Measurements from ENCODE around the gene NTNG1. TPM values are rescaled to one million over a fixed set of nuclear protein-coding genes. Genes with fewer than 3 reads are reported as not detected.

Gene NTNG1
- total RNA-seq, 2 donors from 2014 or later, result not detected

DNA sequence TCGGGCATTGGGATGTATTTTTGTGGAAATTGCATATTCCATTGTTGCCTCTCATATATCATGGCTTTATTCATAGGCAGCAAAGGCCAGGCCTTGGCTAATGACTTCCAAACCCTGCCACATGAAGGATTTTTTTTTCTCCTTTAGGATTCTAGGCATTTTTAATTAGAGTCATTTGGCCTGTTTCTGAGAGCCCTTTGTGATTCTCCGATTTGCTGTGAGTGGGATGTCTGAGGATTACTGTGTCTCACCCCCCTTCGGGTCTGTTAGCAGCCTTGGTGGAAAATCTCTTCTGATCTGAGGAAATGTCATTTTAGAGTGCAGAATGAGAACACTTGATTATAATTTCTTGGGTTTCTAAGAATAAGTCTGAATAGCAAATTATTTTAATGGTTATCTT, 253.5 kb downstream of the NTNG1 start:
- H3K9me3 ChIP-seq (ENCODE audit: control insufficient read depth, low read length, poor library complexity, severe bottlenecking), result no peaks in the 10 kb centered on the region
- H3K27me3 Mint-ChIP-seq, result no peaks in the 10 kb centered on the region
- DNase-seq (no peak), ATAC-seq (no peak)
- no peaks in the 10 kb centered on the region for H3K36me3 Mint-ChIP-seq (ENCODE audit: low read depth)
- H3K27ac Mint-ChIP-seq, result no peak overlapping the region
- no peak overlapping the region for H3K4me3 Mint-ChIP-seq
- H3K4me1 Mint-ChIP-seq, result no peaks in the 10 kb centered on the region

- Mint-ChIP-seq H3K27me3 (no peaks in the 10 kb centered on the region), H3K27ac (no peak overlapping the region), H3K4me3 (no peak overlapping the region), H3K36me3 (ENCODE audit: low read depth) (no peaks in the 10 kb centered on the region), H3K4me1 (no peaks in the 10 kb centered on the region)
- no peaks in the 10 kb centered on the region for H3K9me3 ChIP-seq (ENCODE audit: control insufficient read depth, low read length, poor library complexity, severe bottlenecking)
- DNase-seq (no peak), ATAC-seq (no peak)
Measured at GRCh38 chr1:107401704-107402103, 260.9 kb downstream of the NTNG1 start.

GRCh38 chr1:107404756-107405155, 263.9 kb downstream of the NTNG1 start:
- no peaks in the 10 kb centered on the region for H3K36me3 Mint-ChIP-seq (ENCODE audit: low read depth)
- H3K9me3 ChIP-seq (ENCODE audit: control insufficient read depth, low read length, poor library complexity, severe bottlenecking), result no peaks in the 10 kb centered on the region
- no peak for ATAC-seq
- no peak overlapping the region for H3K27ac Mint-ChIP-seq
- DNase-seq, result no peak
- H3K4me1 Mint-ChIP-seq, result no peaks in the 10 kb centered on the region
- H3K27me3 Mint-ChIP-seq, result no peaks in the 10 kb centered on the region
- no peak overlapping the region for H3K4me3 Mint-ChIP-seq

DNA sequence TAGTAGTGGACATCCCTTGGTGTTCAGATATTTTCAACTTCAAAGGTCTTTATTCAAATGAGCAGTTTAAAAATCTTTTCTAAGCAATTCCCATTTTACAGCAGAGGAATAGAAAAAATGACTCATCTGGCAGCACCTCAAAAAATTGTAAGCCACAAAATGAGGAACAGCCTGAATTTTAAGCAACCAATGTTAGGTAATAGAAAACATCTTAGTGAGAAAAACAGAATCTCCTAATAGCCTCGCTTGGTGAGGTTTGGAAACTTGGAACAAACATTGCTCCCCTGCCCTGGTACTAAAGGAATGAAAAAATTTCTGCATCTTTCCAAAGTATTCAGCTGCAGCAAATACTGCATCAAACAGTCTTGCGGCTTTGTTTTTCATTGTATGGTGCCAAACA, 264.4 kb downstream of the NTNG1 start:
- Mint-ChIP-seq H3K27me3 (no peaks in the 10 kb centered on the region), H3K36me3 (ENCODE audit: low read depth) (no peaks in the 10 kb centered on the region), H3K4me3 (no peak overlapping the region), H3K4me1 (no peaks in the 10 kb centered on the region), H3K27ac (no peak overlapping the region)
- ATAC-seq (no peak), DNase-seq (no peak)
- no peaks in the 10 kb centered on the region for H3K9me3 ChIP-seq (ENCODE audit: control insufficient read depth, low read length, poor library complexity, severe bottlenecking)

DNA sequence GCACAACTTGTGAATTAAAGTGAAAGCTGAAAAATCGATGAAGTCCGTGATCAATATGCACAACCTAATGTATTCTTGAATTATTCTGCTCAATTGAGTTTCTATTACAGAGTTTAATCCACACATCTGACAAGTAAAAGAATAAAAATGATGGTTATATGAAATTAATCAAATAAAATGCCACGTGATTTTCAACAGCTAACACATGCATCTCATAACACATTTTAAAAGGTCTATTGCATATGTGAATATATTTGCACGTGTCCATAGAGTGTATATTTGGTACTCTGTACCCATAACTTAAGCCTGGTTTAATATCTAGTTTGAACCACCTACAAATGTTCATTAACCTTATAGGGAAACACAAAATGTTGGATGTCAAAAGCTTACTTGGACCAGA, 266.2 kb downstream of the NTNG1 start:
- Mint-ChIP-seq H3K27me3 (no peaks in the 10 kb centered on the region), H3K36me3 (ENCODE audit: low read depth) (no peaks in the 10 kb centered on the region), H3K4me1 (no peaks in the 10 kb centered on the region), H3K27ac (no peak overlapping the region), H3K4me3 (no peak overlapping the region)
- no peaks in the 10 kb centered on the region for H3K9me3 ChIP-seq (ENCODE audit: control insufficient read depth, low read length, poor library complexity, severe bottlenecking)
- no peak for DNase-seq
- ATAC-seq, result no peak

DNA sequence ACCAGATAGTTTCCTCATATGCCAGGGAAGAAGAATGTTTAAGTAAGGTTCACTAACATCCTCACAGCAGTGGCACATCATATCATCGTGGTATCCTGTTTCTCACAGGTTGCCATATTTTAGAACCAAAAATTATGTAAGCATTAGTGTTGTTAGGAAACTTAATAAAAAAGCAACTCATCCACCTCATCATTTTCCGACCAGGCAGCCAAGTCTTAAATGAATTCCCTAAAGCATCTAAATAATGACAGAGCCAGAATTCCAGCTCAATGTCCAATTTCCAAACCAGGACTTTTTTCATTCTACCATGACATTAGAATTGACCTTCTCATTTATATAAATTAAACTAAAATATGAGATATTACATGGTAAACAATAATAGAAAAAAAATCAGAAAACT, 272.7 kb downstream of the NTNG1 start:
- H3K4me3 Mint-ChIP-seq, result no peak overlapping the region
- no peaks in the 10 kb centered on the region for H3K4me1 Mint-ChIP-seq
- H3K9me3 ChIP-seq (ENCODE audit: control insufficient read depth, low read length, poor library complexity, severe bottlenecking), result no peaks in the 10 kb centered on the region
- no peaks in the 10 kb centered on the region for H3K36me3 Mint-ChIP-seq (ENCODE audit: low read depth)
- H3K27ac Mint-ChIP-seq, result no peak overlapping the region
- no peak for ATAC-seq
- H3K27me3 Mint-ChIP-seq, result no peaks in the 10 kb centered on the region
- DNase-seq, result no peak

- Mint-ChIP-seq H3K27me3 (no peaks in the 10 kb centered on the region), H3K4me1 (no peaks in the 10 kb centered on the region), H3K4me3 (no peak overlapping the region), H3K36me3 (ENCODE audit: low read depth) (no peaks in the 10 kb centered on the region), H3K27ac (no peak overlapping the region)
- DNase-seq, result no peak
- no peak for ATAC-seq
- no peaks in the 10 kb centered on the region for H3K9me3 ChIP-seq (ENCODE audit: control insufficient read depth, low read length, poor library complexity, severe bottlenecking)
Measured at GRCh38 chr1:107413951-107414350, 273.1 kb downstream of the NTNG1 start.

DNA sequence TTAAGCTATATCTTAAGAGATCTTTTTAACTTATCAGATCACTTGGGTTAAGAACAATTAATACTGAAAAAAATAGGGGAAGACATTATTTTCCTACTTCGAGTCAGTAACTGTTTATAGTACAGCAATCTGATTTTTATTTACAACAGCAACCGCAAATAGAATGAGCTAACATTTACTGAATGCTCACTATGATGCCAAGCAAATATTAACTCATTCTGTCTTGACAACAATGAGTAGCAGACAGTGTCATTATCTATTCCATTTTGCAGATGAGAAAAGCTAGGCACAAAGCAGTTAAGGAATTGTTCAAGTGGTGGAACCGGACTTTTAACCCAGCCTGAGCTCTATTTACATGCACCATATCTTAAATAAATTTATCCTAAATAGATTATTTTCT, 273.7 kb downstream of the NTNG1 start:
- H3K4me1 Mint-ChIP-seq, result no peaks in the 10 kb centered on the region
- no peak overlapping the region for H3K4me3 Mint-ChIP-seq
- no peaks in the 10 kb centered on the region for H3K9me3 ChIP-seq (ENCODE audit: control insufficient read depth, low read length, poor library complexity, severe bottlenecking)
- DNase-seq, result no peak
- H3K36me3 Mint-ChIP-seq (ENCODE audit: low read depth), result no peaks in the 10 kb centered on the region
- no peaks in the 10 kb centered on the region for H3K27me3 Mint-ChIP-seq
- no peak overlapping the region for H3K27ac Mint-ChIP-seq
- ATAC-seq, result no peak

DNA sequence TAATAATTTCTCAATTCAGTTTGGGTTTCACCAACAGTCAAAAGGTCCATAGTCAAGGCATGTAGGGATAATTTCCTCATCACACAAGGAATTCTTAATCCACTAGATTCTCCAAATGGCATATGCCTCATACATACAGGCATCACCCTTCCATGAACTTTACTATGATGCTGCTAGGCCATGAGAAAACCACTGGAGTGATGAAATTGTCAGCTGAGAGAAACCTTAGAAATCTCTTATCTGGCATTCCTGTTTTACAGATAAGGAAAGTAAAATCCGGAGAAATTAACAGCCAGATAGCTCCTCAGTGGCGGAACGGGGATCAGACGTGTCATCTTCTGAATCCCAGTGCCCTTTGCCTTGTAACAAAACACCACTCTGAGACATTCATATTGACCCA, 274.4 kb downstream of the NTNG1 start:
- Mint-ChIP-seq H3K27ac (no peak overlapping the region), H3K4me1 (no peaks in the 10 kb centered on the region), H3K36me3 (ENCODE audit: low read depth) (no peaks in the 10 kb centered on the region), H3K27me3 (no peaks in the 10 kb centered on the region), H3K4me3 (no peak overlapping the region)
- DNase-seq (no peak), ATAC-seq (no peak)
- no peaks in the 10 kb centered on the region for H3K9me3 ChIP-seq (ENCODE audit: control insufficient read depth, low read length, poor library complexity, severe bottlenecking)

DNA sequence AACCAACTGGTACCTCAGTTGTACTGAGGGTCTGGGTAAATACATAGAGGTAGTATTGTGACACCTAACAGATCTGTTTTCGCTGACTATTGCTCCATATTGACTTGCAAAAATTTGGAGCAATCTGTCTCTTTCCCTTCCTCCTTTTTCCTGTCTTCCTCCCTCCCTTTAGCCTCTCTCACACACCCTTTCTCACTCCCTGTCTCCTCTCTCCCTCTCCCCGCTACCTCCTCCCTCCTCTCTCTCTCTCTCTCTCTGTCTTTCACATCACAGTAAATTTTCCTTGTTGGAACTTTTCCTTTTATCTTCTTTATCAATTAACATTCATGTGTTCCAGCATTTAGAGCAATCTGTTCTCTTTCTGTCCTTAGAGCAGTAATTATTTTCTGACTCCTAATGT, 278.2 kb downstream of the NTNG1 start:
- no peaks in the 10 kb centered on the region for H3K4me1 Mint-ChIP-seq
- ATAC-seq, result no peak
- no peaks in the 10 kb centered on the region for H3K36me3 Mint-ChIP-seq (ENCODE audit: low read depth)
- H3K27me3 Mint-ChIP-seq, result no peaks in the 10 kb centered on the region
- no peak for DNase-seq
- no peaks in the 10 kb centered on the region for H3K9me3 ChIP-seq (ENCODE audit: control insufficient read depth, low read length, poor library complexity, severe bottlenecking)
- H3K4me3 Mint-ChIP-seq, result no peak overlapping the region
- H3K27ac Mint-ChIP-seq, result no peak overlapping the region

- Mint-ChIP-seq H3K27me3 (no peaks in the 10 kb centered on the region), H3K4me3 (no peak overlapping the region), H3K36me3 (ENCODE audit: low read depth) (no peaks in the 10 kb centered on the region), H3K27ac (no peak overlapping the region), H3K4me1 (no peaks in the 10 kb centered on the region)
- no peaks in the 10 kb centered on the region for H3K9me3 ChIP-seq (ENCODE audit: control insufficient read depth, low read length, poor library complexity, severe bottlenecking)
- no peak for DNase-seq
- no peak for ATAC-seq
Measured at GRCh38 chr1:107422901-107423300, 282.1 kb downstream of the NTNG1 start.

DNA sequence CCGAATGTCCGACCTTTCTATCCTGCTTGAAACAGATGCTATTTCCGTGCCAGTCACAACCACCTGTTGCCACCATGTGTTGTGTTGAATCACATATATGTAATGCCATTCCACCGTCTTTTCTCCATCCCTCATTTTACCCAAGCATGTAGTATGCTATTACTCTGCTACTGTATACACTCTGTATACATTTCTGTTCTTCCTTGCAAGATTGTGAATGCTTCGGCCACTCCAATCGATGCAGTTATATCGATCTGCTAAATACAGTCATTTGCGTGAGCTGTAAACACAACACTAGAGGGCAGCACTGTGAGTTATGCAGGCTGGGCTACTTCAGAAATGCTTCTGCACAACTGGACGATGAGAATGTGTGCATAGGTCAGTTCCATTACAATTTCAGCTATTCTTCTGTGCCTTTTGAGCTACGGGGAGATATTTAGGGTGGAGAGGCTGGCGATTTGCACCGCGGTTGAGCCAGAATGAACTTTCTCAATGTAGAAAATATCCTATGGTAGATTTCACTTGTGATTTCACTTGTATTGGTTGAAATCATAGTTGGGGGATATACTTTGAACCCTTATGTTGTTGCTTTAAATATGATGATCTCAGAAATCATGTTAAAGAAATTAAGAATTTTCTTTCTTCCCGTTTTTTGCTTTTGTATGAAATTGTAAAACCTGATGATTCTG, 289.8 kb downstream of the NTNG1 start:
- DNase-seq (no peak), ATAC-seq (no peak)
- Mint-ChIP-seq H3K27me3 (peaks cover 23% of the 10 kb centered on the region), H3K27ac (no peak overlapping the region), H3K36me3 (ENCODE audit: low read depth) (no peaks in the 10 kb centered on the region), H3K4me1 (peaks cover 3% of the 10 kb centered on the region), H3K4me3 (no peak overlapping the region)
- H3K9me3 ChIP-seq (ENCODE audit: control insufficient read depth, low read length, poor library complexity, severe bottlenecking), result no peaks in the 10 kb centered on the region

DNA sequence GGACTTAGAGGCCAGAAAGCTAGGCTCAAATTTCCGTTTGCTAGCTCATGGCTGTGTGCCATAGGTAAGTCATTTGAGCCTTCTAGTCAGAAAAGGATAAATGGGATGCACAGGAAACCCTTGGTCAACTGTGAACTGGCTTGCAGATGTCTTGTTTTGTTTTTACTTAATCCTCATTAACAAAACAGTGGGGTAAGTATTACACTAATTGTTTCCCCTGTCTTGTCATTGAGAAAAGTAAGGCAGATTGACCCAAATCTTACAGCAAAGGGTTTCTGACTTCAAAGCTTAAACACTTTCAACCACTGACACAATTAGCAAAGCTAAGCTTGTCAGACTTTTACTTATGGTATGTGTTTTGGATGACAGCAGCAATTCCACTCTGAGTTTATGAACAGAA, 291.3 kb downstream of the NTNG1 start:
- ATAC-seq (no peak), DNase-seq (no peak)
- no peaks in the 10 kb centered on the region for H3K36me3 Mint-ChIP-seq (ENCODE audit: low read depth)
- H3K27ac Mint-ChIP-seq, result no peak overlapping the region
- no peaks in the 10 kb centered on the region for H3K9me3 ChIP-seq (ENCODE audit: control insufficient read depth, low read length, poor library complexity, severe bottlenecking)
- H3K4me3 Mint-ChIP-seq, result no peak overlapping the region
- peaks cover 23% of the 10 kb centered on the region for H3K27me3 Mint-ChIP-seq
- H3K4me1 Mint-ChIP-seq, result peaks cover 3% of the 10 kb centered on the region

DNA sequence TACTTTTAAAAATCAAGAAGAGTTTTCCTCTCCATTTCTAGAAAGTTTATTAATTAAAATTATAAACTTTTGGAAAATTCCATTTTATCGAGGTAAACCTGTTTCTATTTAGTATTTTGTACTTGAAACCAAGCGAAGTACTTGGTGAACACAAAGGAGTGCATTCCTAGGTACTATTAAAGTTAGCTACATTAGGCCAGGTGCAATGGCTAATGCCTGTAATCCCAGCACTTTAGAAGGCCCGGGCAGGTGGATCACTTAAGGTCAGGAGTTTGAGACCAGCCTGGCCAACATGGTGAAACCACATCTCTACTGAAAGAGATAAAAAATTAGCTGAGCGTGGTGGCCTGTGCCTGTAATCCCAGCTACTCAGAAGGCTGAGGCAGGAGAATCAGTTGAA, 292.2 kb downstream of the NTNG1 start:
- ATAC-seq (no peak), DNase-seq (no peak)
- H3K36me3 Mint-ChIP-seq (ENCODE audit: low read depth), result no peaks in the 10 kb centered on the region
- H3K27me3 Mint-ChIP-seq, result peaks cover 22% of the 10 kb centered on the region
- H3K4me3 Mint-ChIP-seq, result no peak overlapping the region
- H3K9me3 ChIP-seq (ENCODE audit: control insufficient read depth, low read length, poor library complexity, severe bottlenecking), result no peaks in the 10 kb centered on the region
- no peak overlapping the region for H3K27ac Mint-ChIP-seq
- peaks cover 3% of the 10 kb centered on the region for H3K4me1 Mint-ChIP-seq
